ENCODE data around the gene NAA60. TPM values are rescaled to one million over a fixed set of nuclear protein-coding genes. Genes with fewer than 3 reads are reported as not detected.

The NAA60 gene
- total RNA-seq, 2 experiments from 2014 or later: 24.6 TPM

DNA sequence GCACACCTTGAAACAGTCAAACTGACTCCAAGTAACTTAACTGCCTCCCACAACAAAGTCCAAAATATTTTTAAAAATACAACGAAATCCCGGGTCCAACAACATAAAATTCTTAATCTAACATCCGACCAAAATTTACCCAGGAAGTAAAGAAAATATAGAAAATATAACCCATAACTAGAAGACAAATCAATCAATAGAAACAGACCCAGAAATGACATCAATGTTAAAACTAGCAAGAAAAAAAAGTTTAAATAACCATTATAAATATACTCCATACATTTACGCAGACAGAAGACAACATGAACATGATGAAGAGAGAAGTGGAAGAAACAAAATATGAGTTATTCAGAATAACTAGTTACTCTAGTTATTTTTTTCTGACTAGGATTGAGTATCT is 3.8 kb upstream of the NAA60 start:
- H3K4me3 Mint-ChIP-seq: no peak overlapping the region
- peaks cover 15% of the 10 kb centered on the region for H3K4me1 Mint-ChIP-seq (ENCODE audit: low read depth)
- peaks cover 35% of the 10 kb centered on the region for H3K36me3 Mint-ChIP-seq (ENCODE audit: low read depth)
- DNase-seq (no peak), ATAC-seq (no peak)
- H3K9me3 Mint-ChIP-seq: peaks cover 7% of the 10 kb centered on the region
- TF ChIP-seq, protein P1, sequence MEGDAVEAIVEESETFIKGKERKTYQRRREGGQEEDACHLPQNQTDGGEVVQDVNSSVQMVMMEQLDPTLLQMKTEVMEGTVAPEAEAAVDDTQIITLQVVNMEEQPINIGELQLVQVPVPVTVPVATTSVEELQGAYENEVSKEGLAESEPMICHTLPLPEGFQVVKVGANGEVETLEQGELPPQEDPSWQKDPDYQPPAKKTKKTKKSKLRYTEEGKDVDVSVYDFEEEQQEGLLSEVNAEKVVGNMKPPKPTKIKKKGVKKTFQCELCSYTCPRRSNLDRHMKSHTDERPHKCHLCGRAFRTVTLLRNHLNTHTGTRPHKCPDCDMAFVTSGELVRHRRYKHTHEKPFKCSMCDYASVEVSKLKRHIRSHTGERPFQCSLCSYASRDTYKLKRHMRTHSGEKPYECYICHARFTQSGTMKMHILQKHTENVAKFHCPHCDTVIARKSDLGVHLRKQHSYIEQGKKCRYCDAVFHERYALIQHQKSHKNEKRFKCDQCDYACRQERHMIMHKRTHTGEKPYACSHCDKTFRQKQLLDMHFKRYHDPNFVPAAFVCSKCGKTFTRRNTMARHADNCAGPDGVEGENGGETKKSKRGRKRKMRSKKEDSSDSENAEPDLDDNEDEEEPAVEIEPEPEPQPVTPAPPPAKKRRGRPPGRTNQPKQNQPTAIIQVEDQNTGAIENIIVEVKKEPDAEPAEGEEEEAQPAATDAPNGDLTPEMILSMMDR (IDR thresholded peaks at IDR 0.05): no peak
- POLR2A ChIA-PET: no interaction called here
- no peak overlapping the region for H3K27ac Mint-ChIP-seq
- intact Hi-C loops (cut with micrococcal nuclease): no loop called here
- CTCF ChIA-PET: no interaction called here
- H3K27me3 Mint-ChIP-seq: no peaks in the 10 kb centered on the region

DNA sequence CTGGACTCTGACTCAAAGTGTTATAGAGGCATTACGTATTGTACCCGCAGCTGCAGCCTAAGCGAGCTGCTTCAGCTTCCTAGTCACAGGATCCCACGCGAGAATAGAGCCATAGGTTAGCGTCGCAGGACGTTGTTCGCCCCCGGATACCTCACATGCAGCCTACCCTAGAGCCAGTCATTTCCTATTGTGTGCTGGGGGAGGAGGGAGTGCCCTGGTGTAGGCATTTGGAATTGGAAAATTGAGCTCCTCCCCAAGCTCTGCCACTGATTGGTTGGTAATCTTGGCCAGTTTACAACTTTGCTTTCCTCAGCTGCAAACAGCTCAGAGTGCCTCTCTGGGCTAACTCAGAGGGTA is 530 bp downstream of the NAA60 start:
- Mint-ChIP-seq H3K36me3 (ENCODE audit: low read depth) (peaks cover 29% of the 10 kb centered on the region), H3K27me3 (no peaks in the 10 kb centered on the region), H3K9me3 (peaks cover 7% of the 10 kb centered on the region), H3K27ac (peak overlapping the region; percentile 97), H3K4me1 (ENCODE audit: low read depth) (peaks cover 20% of the 10 kb centered on the region), H3K4me3 (peak overlapping the region; percentile 98)
- CTCF ChIA-PET: interaction anchor here (0.7 to 1.5 kb wide), 6 partner anchors 10 to 262 kb away, joined by 3 to 8 read pairs (median 4); partner anchors contain the start of genes ZNF174 and ZSCAN32
- TF ChIP-seq, protein P1 (IDR thresholded peaks at IDR 0.05): no peak
- intact Hi-C loops (cut with micrococcal nuclease): no loop called here
- ATAC-seq (peak; percentile 75), DNase-seq (peak; percentile 75)
- POLR2A ChIA-PET: interaction anchor here (1.0 to 2.8 kb wide), 9 partner anchors 9 to 210 kb away, joined by 3 to 14 read pairs (median 4); partner anchors contain the start of genes CLUAP1, ZNF174, ZNF75A and ZSCAN32

DNA sequence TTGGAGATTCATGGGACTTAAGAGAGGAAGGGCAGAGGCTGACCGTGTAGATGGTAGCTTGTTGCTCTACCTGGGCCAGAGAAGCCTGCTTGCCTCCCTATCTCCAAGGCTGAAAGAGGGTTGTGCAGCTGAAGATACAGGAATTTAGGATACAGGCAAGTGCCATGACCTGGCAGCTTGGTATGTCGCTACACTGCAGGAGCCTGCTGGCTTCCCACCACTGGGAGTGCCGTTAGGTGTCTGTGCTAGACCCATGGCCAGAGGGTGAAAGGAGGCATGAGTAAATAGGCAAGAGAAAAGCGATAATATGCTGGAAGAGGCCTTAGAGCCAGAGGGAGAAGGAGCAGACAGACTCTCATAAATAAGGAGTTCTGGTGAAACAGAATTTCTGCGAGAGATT is 10.6 kb downstream of the NAA60 start:
- ATAC-seq (no peak), DNase-seq (no peak)
- intact Hi-C loops (cut with micrococcal nuclease): no loop called here
- H3K27me3 Mint-ChIP-seq: no peaks in the 10 kb centered on the region
- H3K36me3 Mint-ChIP-seq (ENCODE audit: low read depth): peaks cover 9% of the 10 kb centered on the region
- ChIA-PET POLR2A (interaction anchor here (1.3 kb wide), 1 partner anchor 11 kb away, joined by 9 read pairs; the partner anchor contains the start of genes NAA60 and ZNF597), CTCF (interaction anchor here (0.6 to 1.8 kb wide), 3 partner anchors 10 to 295 kb away, joined by 3 to 5 read pairs (median 3); no protein-coding TSS in a partner anchor)
- H3K4me3 Mint-ChIP-seq: no peak overlapping the region
- H3K4me1 Mint-ChIP-seq (ENCODE audit: low read depth): peaks cover 11% of the 10 kb centered on the region
- H3K27ac Mint-ChIP-seq: no peak overlapping the region
- TF ChIP-seq, protein P1 (IDR thresholded peaks at IDR 0.05): no peak
- H3K9me3 Mint-ChIP-seq: no peaks in the 10 kb centered on the region

DNA sequence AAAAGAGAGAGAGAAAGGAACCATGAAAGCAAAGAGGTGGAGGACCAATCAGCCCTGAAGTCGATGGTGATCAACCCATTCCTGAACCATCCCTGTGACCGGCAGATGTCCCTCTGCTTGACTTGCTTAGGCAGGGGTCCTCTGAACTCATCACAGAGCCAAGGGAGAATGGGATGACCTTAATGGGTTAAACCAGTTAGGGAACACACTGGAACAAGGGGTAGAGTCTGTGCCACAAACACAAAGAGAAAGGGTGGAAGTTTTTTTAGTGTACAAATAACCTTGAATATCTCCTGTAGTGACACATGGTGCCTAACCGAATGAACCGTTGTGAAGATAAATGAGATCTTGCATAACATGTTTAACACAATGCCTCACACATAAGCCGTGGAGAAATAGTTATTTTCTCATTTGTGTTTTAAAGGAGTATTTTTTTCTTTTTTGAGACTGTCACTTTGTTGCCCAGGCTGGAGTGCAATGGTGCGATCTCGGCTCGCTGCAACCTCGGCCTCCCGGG is 11.2 kb downstream of the NAA60 start:
- peaks cover 9% of the 10 kb centered on the region for H3K36me3 Mint-ChIP-seq (ENCODE audit: low read depth)
- intact Hi-C loops (cut with micrococcal nuclease): loop anchor here (5.0 kb wide), 1 partner anchor 172 kb away; the partner anchor contains the start of gene ZNF263
- DNase-seq (no peak), ATAC-seq (no peak)
- H3K4me3 Mint-ChIP-seq: no peak overlapping the region
- ChIA-PET POLR2A (no interaction called here), CTCF (interaction anchor here (1.8 kb wide), 1 partner anchor 10 kb away, joined by 5 read pairs; no protein-coding TSS in a partner anchor)
- no peak overlapping the region for H3K27ac Mint-ChIP-seq
- TF ChIP-seq, protein P1 (IDR thresholded peaks at IDR 0.05): no peak
- peaks cover 17% of the 10 kb centered on the region for H3K4me1 Mint-ChIP-seq (ENCODE audit: low read depth)
- no peaks in the 10 kb centered on the region for H3K27me3 Mint-ChIP-seq
- H3K9me3 Mint-ChIP-seq: no peaks in the 10 kb centered on the region
